VCaP (cell line): ENCODE results near the gene MGLL.

Experiments
- H3K27ac ChIP-seq: fragments of 450-650 bp; 2 replicates; pipeline ENCODE4 v1.5.1; 2017
- CTCF ChIP-seq: fragments of 450-650 bp; conservative IDR thresholded peaks from 2 replicates; pipeline ENCODE4 v1.5.1; 2017; ENCODE audit warnings: mild to moderate bottlenecking, moderate library complexity

The MGLL gene

GRCh38 chr3:127644641-127645370, 177.5 kb downstream of the MGLL start:
- no peak for TF ChIP-seq CTCF
- no peak overlapping the region for H3K27ac ChIP-seq

- TF ChIP-seq CTCF = no peak
- H3K27ac ChIP-seq = no peak overlapping the region
Observed at GRCh38 chr3:127640042-127640355, 182.3 kb downstream of the MGLL start.

- TF ChIP-seq CTCF = no peak
- H3K27ac ChIP-seq = no peak overlapping the region
Observed at GRCh38 chr3:127639173-127640041, 182.9 kb downstream of the MGLL start.
